ENCODE data around the gene SAMD4B. TPM values are rescaled to one million over a fixed set of nuclear protein-coding genes. Genes with fewer than 3 reads are reported as not detected.

Gene SAMD4B
- total RNA-seq, 1 experiment from 2014 or later = 80.4 TPM

- Histone ChIP-seq H3K27ac (ENCODE audit: low read length) (no peak overlapping the region), H3F3A (ENCODE audit: low read length, unreplicated experiment) (no peaks in the 10 kb centered on the region), H3K9me2 (replicated peaks; ENCODE audit: low read length) (no peaks in the 10 kb centered on the region), H3K36me3 (ENCODE audit: low read depth, low read length) (no peaks in the 10 kb centered on the region), H3K4me3 (ENCODE audit: low read length) (no peak overlapping the region), H3K9me3 (ENCODE audit: low read length) (no peaks in the 10 kb centered on the region), H2AFZ (ENCODE audit: low read length) (no peak overlapping the region), H3K27me3 (ENCODE audit: low read length) (no peaks in the 10 kb centered on the region), H3K4me2 (ENCODE audit: low read length) (no peak overlapping the region), H4K20me1 (ENCODE audit: low read length) (no peaks in the 10 kb centered on the region), H3K4me1 (ENCODE audit: insufficient read depth, low read length) (no peaks in the 10 kb centered on the region), H3K9ac (ENCODE audit: low read length) (no peak overlapping the region), H3K79me2 (ENCODE audit: low read length) (no peaks in the 10 kb centered on the region)
- POLR2A ChIA-PET (ENCODE audit: unreplicated experiment) = no interaction called here
- CTCF ChIA-PET = no interaction called here
- TF ChIP-seq, protein P1, sequence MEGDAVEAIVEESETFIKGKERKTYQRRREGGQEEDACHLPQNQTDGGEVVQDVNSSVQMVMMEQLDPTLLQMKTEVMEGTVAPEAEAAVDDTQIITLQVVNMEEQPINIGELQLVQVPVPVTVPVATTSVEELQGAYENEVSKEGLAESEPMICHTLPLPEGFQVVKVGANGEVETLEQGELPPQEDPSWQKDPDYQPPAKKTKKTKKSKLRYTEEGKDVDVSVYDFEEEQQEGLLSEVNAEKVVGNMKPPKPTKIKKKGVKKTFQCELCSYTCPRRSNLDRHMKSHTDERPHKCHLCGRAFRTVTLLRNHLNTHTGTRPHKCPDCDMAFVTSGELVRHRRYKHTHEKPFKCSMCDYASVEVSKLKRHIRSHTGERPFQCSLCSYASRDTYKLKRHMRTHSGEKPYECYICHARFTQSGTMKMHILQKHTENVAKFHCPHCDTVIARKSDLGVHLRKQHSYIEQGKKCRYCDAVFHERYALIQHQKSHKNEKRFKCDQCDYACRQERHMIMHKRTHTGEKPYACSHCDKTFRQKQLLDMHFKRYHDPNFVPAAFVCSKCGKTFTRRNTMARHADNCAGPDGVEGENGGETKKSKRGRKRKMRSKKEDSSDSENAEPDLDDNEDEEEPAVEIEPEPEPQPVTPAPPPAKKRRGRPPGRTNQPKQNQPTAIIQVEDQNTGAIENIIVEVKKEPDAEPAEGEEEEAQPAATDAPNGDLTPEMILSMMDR (conservative IDR thresholded peaks at IDR 0.05; ENCODE audit: low read depth, low read length) = no peak
- TF ChIP-seq EZH2phosphoT487 (IDR thresholded peaks at IDR 0.05; ENCODE audit: borderline replicate concordance, low read length) = no peak
- no peak for TF ChIP-seq EZH2 (IDR thresholded peaks at IDR 0.05; ENCODE audit: low read length, unreplicated experiment)
- intact Hi-C loops (cut with micrococcal nuclease) = no loop called here
- DNase-seq (no peak), ATAC-seq (no peak)
- no TSS peak for BruUV-seq (replicated peaks)
These were observed 41.2 kb upstream of the SAMD4B start for GRCh38 chr19:39301021-39301420.

DNA sequence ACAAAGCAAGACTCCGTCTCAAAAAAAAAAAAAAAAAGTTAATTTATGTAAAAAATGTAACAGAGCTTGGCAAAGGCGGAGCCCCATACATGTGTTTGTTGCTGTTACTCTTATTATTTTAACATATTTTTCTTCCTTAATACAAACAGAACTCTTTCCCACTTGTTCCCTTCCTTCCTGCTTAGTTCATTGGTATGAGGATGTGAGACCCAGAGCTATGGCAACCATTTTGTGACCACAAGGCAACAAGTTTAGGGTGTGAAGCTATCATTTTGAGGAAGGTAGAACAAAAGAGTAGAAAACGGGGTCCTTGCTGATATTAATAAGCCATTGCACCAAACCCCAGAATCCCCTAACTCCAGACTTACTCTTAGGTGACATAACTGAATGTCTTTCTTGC is 40.7 kb upstream of the SAMD4B start:
- Histone ChIP-seq H2AFZ (ENCODE audit: low read length) (no peak overlapping the region), H3K27me3 (ENCODE audit: low read length) (no peaks in the 10 kb centered on the region), H3K9me3 (ENCODE audit: low read length) (no peaks in the 10 kb centered on the region), H3F3A (ENCODE audit: low read length, unreplicated experiment) (no peaks in the 10 kb centered on the region), H3K4me2 (ENCODE audit: low read length) (no peak overlapping the region), H3K79me2 (ENCODE audit: low read length) (no peaks in the 10 kb centered on the region), H4K20me1 (ENCODE audit: low read length) (no peaks in the 10 kb centered on the region), H3K4me1 (ENCODE audit: insufficient read depth, low read length) (no peaks in the 10 kb centered on the region), H3K9me2 (replicated peaks; ENCODE audit: low read length) (no peaks in the 10 kb centered on the region), H3K4me3 (ENCODE audit: low read length) (no peak overlapping the region), H3K9ac (ENCODE audit: low read length) (no peak overlapping the region), H3K27ac (ENCODE audit: low read length) (no peak overlapping the region), H3K36me3 (ENCODE audit: low read depth, low read length) (no peaks in the 10 kb centered on the region)
- TF ChIP-seq EZH2phosphoT487 (IDR thresholded peaks at IDR 0.05; ENCODE audit: borderline replicate concordance, low read length) = no peak
- TF ChIP-seq, protein P1 (conservative IDR thresholded peaks at IDR 0.05; ENCODE audit: low read depth, low read length) = no peak
- TF ChIP-seq EZH2 (IDR thresholded peaks at IDR 0.05; ENCODE audit: low read length, unreplicated experiment) = no peak
- intact Hi-C loops (cut with micrococcal nuclease) = no loop called here
- CTCF ChIA-PET = no interaction called here
- no peak for ATAC-seq
- POLR2A ChIA-PET (ENCODE audit: unreplicated experiment) = no interaction called here
- no peak for DNase-seq
- no TSS peak for BruUV-seq (replicated peaks)

GRCh38 chr19:39303373-39304184 is 38.6 kb upstream of the SAMD4B start:
- no peaks in the 10 kb centered on the region for H3K9me3 ChIP-seq (ENCODE audit: low read length)
- BruUV-seq (replicated peaks) = no TSS peak
- no peaks in the 10 kb centered on the region for H4K20me1 ChIP-seq (ENCODE audit: low read length)
- DNase-seq (no peak), ATAC-seq (no peak)
- H3K9ac ChIP-seq (ENCODE audit: low read length) = no peak overlapping the region
- no peaks in the 10 kb centered on the region for H3K27me3 ChIP-seq (ENCODE audit: low read length)
- no peaks in the 10 kb centered on the region for H3K36me3 ChIP-seq (ENCODE audit: low read depth, low read length)
- POLR2A ChIA-PET (ENCODE audit: unreplicated experiment) = no interaction called here
- no peak overlapping the region for H3K27ac ChIP-seq (ENCODE audit: low read length)
- no peak overlapping the region for H3K4me3 ChIP-seq (ENCODE audit: low read length)
- H3K79me2 ChIP-seq (ENCODE audit: low read length) = no peaks in the 10 kb centered on the region
- H2AFZ ChIP-seq (ENCODE audit: low read length) = no peak overlapping the region
- no peak overlapping the region for H3K4me2 ChIP-seq (ENCODE audit: low read length)
- no peaks in the 10 kb centered on the region for H3F3A ChIP-seq (ENCODE audit: low read length, unreplicated experiment)
- H3K4me1 ChIP-seq (ENCODE audit: insufficient read depth, low read length) = no peaks in the 10 kb centered on the region
- intact Hi-C loops (cut with micrococcal nuclease) = no loop called here
- CTCF ChIA-PET = interaction anchor here (0.5 kb wide), 1 partner anchor 379 kb away, joined by 3 read pairs; no protein-coding TSS in a partner anchor
- H3K9me2 ChIP-seq (replicated peaks; ENCODE audit: low read length) = no peaks in the 10 kb centered on the region
- TF ChIP-seq EZH2 (IDR thresholded peaks at IDR 0.05; ENCODE audit: low read length, unreplicated experiment) = no peak
- TF ChIP-seq, protein P1 (conservative IDR thresholded peaks at IDR 0.05; ENCODE audit: low read depth, low read length) = no peak
- no peak for TF ChIP-seq EZH2phosphoT487 (IDR thresholded peaks at IDR 0.05; ENCODE audit: borderline replicate concordance, low read length)

Measured in PC-3 (cell line).